GM12873 (cell line): ENCODE data around the gene CRB1.

Source experiments
- TF ChIP-seq, protein P1 (sequence below): IDR thresholded peaks from 2 replicates; pipeline ENCODE4 v1.5.1; 2012; ENCODE audit warnings: low read depth, mild to moderate bottlenecking, moderate library complexity, low read length, control low read depth; ENCODE audit not compliant: insufficient read depth; ENCODE audit errors: missing control alignments

Gene CRB1

DNA sequence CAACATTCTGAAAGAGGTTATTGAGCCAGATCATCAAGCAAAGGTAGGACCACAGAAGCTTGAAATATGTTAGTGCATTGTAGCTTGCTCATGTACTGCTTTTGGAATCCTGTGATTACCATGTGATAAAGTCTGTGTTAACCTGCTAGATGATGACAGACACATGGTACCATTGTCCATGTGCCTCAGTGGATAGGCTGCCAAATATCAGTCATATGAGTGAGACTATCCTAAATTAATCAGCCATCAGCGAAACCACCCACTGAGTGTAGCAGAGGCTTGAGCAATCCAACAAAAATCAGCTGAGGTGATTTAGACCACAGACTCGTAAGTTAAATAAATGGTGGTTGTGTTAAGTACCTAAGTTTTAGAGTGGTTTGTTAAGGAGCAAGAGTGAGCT lies 32.7 kb upstream of the CRB1 start:
- TF ChIP-seq, protein P1, sequence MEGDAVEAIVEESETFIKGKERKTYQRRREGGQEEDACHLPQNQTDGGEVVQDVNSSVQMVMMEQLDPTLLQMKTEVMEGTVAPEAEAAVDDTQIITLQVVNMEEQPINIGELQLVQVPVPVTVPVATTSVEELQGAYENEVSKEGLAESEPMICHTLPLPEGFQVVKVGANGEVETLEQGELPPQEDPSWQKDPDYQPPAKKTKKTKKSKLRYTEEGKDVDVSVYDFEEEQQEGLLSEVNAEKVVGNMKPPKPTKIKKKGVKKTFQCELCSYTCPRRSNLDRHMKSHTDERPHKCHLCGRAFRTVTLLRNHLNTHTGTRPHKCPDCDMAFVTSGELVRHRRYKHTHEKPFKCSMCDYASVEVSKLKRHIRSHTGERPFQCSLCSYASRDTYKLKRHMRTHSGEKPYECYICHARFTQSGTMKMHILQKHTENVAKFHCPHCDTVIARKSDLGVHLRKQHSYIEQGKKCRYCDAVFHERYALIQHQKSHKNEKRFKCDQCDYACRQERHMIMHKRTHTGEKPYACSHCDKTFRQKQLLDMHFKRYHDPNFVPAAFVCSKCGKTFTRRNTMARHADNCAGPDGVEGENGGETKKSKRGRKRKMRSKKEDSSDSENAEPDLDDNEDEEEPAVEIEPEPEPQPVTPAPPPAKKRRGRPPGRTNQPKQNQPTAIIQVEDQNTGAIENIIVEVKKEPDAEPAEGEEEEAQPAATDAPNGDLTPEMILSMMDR = no peak

DNA sequence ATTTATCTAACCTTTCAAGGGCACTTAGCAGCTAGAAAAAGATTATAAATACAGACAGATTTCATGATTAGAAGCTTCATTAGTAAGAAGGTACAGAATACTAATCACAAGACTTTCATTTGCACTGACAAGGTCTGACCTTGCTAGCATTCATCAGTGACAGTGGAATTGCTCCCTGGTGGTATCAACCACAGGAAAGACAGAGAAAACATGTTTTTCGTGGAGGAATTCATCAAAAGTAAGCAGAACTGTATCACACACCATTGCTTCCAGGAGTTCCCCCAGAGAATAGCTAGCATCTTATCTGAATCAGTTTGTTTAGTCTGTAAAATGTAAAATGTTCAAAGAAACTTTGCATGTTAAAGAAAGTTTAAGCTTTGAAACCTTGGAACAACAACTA lies 20.6 kb upstream of the CRB1 start:
- TF ChIP-seq, protein P1 = no peak

DNA sequence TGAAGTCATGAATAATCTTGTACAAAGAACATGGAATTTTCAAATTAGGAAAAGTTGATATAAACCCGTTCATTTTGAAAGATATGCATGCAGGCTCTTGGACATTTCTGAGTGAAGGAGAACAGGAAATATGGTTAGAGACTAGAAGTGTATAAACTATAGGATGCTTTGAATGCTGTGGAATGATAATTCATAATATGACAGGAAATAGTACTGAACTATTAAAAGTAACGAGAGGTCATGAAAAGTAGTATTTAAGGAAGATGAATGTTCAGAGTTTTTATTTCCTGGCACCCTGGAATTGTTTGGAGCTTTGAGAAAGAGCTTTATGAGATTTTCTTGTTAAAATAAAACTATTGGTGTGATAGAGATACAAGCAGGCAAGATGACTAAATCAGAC lies 18.7 kb upstream of the CRB1 start:
- TF ChIP-seq, protein P1 = no peak

DNA sequence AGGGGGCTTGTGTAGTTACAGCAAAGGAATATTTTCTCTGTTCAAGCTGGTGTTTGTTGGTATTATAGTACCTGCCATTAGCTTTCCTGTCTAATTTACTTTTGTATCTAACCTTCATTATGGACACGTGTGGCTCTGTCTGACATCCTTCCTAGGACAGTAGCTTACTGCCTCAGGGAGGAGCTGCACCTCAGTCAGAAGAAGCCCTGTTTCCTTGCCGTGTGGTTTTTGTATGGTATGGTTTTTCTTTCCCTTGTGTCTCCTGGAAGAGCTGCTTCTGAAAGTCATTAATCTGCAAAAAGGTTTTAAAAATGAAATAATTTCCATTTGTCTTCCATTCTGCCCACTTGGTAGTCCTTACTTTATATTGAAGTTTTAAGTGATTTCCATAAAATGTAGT lies 17.4 kb upstream of the CRB1 start:
- TF ChIP-seq, protein P1 = no peak

DNA sequence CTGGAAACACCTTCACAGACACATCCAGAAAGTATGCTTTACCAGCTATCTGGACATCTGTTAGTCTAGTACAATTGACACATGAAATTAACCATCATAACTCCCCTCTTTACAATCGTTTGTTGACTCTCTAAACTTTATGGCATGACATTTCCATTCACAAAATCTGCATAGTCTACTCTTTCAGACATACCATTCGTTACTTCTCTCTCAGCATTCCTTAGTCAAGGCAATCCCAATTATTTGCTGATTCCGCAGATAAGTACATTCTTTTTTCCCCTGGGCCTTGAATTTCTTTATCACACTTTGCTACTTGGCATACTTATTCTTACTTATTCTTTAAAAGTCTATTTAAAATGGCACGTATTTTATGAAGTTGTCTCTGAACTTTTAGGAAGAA lies 15.1 kb upstream of the CRB1 start:
- TF ChIP-seq, protein P1 = no peak

DNA sequence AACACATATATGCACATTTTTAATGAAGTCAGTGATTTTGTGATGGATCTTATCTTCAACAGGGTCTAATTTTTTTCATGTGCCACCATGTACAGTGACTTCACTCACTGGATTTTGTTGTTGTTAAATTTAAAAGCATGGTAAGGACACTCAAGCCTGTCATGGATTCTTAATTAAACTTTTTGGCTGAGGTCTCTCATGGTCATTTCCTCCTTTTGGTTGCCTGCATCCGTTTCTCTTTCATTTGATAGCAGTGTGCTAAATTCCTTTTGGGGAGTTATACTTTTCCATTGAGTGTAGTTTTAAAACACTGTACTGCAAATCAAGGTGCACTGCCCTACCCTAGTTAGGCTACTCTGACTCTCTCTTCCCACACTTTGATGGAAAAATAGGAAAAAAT lies 13.2 kb upstream of the CRB1 start:
- TF ChIP-seq, protein P1 = no peak

DNA sequence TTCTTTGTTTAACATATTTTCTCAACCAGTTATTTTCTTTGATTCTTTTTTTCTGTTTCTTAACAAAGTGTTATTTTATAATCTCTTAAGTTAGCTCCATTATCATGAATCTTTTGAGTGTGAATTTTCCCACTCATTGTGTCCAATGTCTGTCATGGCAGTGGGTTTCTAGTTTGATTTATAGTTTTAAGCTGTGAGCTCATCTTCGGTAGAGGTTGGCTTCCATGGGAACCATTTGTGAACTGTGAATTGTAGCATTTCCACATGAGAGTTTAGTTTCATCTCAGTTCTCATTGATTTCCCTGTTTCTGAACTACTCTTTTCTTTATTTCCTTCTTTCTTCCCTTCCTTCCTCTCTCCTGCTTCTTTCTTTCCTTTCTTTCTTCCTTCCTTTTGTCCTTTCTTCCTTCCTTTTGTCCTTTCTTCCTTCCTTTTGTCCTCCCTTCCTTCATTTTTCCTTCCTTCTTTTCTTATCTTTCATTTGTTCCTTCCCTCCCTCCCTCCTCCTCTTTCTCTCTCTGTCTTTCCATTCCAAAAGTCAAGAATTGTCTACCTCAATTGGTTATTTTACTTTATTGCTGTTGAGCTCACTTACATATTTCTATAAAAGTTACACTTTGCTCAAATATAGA lies 3.0 kb upstream of the CRB1 start:
- TF ChIP-seq, protein P1 = no peak
